Fibroblast of lung (primary cell): ENCODE data around the gene LDLRAD3.

Source experiments
- CTCF ChIP-seq, 2 donors: IDR thresholded peaks in 1 of 2; conservative IDR thresholded peaks in 1 of 2; 1 replicate in 1 of 2; 2 replicates in 1 of 2; pipeline ENCODE4 v1.5.1; 2011 to 2012; ENCODE audit warnings: low read length in 2 of 2, control low read depth in 1 of 2, inconsistent platforms in 1 of 2, low read depth in 1 of 2, mild to moderate bottlenecking in 1 of 2
- EZH2 ChIP-seq: IDR thresholded peaks from 2 replicates; pipeline ENCODE4 v1.5.1; 2012; ENCODE audit warnings: low read length, control low read depth, mild to moderate bottlenecking; ENCODE audit errors: missing control alignments

- TF ChIP-seq CTCF (conservative IDR thresholded peaks at IDR 0.05 in 1 of 2, IDR thresholded peaks at IDR 0.05 in 1 of 2; ENCODE audit: low read depth in 1 of 2, low read length in 2 of 2), result no peak
- no peak for TF ChIP-seq EZH2
Observed at GRCh38 chr11:36249246-36249645, 305.4 kb downstream of the LDLRAD3 start.
